GM21515 (cell line): Measurements from ENCODE around the gene NME7.

Source experiments
- ATAC-seq: cut with Tn5 transposase; IDR thresholded peaks from one replicate; pipeline ENCODE4 v1.9.1; 2021; ENCODE audit not compliant: unreplicated experiment

The NME7 gene

GRCh38 chr1:169108863-169109560, 258.6 kb downstream of the NME7 start:
- no peak for ATAC-seq

DNA sequence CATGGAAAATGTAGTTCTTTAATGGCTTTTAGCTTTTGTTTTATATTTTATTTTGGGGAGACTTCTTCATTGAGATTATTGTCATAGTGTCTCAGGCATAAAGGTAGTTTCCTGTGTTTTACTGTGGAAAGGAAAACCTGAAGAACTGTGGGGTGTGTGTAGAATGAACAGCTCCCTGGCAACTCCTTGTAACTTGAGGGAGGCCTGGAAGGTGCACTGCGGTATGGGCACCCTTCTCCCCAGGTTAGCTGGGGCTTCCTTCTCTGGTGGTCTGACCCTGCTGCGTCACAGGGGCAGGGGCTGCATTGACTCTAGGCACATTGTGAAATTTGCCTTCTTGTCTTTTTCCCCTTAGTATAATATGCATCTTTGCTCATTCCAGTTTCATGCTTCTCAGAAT, 259.4 kb downstream of the NME7 start:
- ATAC-seq, result no peak

- no peak for ATAC-seq
These were observed 259.9 kb downstream of the NME7 start for GRCh38 chr1:169107603-169108208.

GRCh38 chr1:169106921-169107602, 260.5 kb downstream of the NME7 start:
- ATAC-seq, result peak; percentile 7

DNA sequence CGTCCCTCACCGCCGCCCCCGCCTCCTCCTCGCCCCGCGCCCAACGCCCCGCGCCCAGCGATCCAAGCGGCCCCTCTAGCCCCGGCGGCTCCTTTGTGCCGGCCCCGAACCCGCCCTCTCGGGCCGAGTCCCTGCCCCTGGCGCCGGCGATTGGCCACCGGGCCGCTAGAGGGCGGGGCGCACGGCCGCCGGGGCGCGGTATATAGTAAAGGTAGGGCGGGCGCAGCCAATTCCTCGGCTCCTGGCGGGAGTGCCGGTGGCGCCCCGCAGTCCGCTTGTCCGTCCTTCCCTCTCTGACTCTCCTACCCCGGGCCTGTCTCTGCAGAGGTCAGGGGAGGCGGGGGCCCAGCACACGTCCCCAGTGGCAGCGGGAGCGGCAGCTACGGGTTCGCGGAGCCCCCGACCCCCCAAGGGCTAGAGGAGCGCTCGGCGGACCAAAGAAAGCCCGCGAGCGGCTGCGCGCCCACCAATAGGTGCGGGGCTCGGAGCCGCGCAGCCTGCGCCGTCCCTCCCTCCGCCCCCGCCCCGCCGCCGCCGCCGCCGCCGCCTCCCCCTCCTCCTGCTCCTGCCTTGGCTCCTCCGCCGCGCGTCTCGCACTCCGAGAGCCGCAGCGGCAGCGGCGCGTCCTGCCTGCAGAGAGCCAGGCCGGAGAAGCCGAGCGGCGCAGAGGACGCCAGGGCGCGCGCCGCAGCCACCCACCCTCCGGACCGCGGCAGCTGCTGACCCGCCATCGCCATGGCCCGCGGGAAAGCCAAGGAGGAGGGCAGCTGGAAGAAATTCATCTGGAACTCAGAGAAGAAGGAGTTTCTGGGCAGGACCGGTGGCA, 261.3 kb downstream of the NME7 start, which contains the start of gene ATP1B1:
ATP1B1 (plus strand) TSS at position 596 of the 826 bp plus-strand sequence; CDS start at position 736, 140 bp downstream.
- ATAC-seq, result peak; percentile 92

DNA sequence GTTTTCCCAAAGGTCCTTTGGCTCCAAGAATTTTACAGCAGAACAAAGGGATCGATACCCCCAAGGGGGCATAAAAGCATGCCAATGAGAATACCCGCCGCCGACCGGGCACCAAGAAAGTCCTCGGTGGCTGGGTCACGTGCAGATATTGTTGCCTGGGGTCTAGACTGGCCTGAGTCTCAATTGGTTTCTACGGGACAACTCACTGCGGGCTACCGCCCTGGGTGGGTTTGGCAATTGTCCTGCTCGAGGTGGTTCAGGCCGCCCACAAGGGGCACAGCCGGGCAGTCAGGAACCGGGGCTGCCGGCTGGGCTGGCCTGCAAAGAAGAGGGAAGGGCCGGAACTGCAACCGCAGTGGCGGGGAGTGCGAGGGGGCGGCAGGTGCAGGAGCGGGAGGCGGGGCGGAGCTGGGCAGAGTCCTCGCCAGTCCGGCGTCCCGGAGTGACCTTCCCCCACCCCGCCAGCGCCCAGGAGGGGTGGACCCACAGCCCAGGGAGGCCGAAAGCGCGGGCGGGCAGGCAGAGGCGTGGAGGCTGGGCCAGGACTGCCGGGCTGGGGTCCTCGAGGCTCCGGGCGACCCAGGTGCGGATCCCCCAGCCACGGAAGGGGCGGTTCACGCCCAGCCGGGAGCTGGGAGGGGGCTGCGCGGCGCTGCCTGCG, 262.0 kb downstream of the NME7 start:
- ATAC-seq, result peak; percentile 10

DNA sequence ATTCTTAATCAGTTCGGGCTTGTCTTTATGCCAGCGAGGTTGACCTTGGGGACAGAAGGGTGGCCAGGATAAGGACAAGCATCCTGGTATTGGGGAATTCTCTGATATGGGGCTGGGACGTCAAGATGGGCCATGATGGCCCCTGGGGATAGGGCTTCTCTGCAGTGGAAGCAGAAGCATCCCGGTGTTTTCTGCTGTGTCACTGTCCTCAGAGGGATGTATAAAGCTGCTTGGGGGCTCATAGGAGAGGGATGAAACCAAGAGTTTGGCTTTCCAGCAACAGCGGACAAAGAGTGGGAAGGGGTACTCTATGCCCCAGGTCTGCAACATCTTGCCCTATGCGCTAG, 262.5 kb downstream of the NME7 start:
- ATAC-seq, result no peak

DNA sequence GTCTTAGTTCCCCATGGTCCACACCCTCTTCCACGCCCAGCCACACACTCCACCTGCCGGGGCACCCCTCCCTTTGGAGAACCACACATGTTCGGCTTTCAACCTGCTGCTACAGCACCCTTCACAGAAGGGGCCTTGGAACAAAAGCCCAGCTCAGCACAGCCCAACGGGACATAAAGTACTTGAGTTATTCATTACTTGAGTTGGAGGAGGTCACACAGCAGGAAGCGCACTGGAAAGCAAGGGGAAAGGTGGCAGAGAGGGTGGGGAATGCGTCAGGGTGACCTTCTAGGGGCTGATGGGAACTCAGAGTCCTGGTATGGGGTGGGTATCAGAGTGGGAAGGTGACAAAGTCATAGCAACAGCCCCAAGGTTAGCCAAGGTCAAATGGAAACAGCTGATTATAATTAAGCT, 264.1 kb downstream of the NME7 start:
- ATAC-seq, result no peak

GRCh38 chr1:169103002-169103401, 264.6 kb downstream of the NME7 start:
- ATAC-seq, result no peak

DNA sequence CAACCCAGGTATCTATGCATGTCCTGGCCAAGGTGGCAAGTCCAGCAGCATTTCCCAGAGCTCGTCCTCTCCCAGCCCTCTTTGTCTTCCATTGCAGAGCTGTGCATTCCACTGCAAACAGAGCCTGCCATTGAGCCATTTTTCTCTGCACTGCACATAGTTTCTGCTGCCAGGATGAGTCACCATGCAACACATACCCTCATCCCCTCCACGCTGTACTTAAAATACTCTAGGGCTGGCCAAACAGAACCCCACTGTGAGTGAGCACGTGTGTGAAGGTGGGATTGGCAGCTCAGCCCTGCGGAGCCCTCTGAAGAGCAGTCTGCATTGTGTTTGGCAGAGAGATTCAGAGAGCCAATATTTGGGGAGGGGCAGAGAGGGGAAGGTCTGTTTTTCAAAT, 265.0 kb downstream of the NME7 start:
- ATAC-seq, result no peak

GRCh38 chr1:169100651-169101088, 266.9 kb downstream of the NME7 start:
- no peak for ATAC-seq

- ATAC-seq, result no peak
These were observed 267.4 kb downstream of the NME7 start for GRCh38 chr1:169100208-169100607.

- ATAC-seq, result no peak
These were observed 268.0 kb downstream of the NME7 start for GRCh38 chr1:169099561-169099960.

DNA sequence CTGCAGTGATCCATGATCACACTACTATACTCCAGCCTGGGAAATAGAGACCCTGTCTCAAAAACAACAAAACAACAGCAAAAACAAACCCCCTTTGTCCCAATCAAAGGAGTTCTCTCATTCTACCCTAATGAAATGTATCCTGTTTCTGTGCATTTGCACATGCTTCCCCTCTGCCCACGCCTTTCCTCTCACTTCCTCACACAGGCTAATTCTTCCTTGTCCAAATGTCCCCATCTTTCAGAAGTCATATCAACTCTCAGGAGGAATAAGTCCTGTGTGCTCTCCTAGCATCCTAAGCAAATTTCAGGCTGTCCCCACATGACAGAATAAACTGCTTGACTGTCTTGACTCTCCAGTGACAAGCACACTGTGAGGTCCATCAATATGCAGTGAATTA, 269.2 kb downstream of the NME7 start:
- no peak for ATAC-seq

DNA sequence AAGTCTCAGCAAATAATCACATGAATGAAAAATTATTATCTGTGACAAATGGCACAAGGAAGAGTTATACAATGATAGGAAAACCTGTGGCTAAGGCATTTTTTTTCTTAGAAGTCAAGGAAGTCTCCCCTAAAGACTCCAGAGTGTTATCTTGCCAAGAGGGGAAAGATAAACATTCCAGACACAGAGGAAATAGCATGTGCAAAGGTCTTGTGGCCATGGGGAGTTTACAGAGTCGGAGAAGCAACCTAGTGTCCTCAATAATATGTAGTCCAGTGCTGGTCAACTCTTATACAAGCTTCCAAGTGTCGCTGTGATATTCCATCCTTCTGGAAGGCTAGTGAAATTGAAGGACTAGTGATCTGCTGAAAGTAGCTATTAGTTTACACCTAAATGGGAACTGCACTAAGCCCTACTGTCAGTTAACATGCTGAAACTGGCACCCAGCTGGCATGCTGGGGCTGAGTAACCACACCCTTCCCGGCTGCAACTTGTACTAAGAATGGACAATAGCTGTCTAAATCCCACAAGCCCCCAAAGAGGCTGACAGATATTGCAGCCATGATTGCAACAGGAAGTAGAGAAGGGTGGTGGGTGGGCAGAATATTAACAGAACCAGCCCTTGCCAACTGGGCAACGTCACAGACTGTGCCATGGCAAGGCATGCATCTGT, 272.6 kb downstream of the NME7 start:
- ATAC-seq, result no peak

- no peak for ATAC-seq
These were observed 275.2 kb downstream of the NME7 start for GRCh38 chr1:169092399-169092798.

- ATAC-seq, result peak; percentile 88
These were observed 276.1 kb downstream of the NME7 start for GRCh38 chr1:169091480-169091941.

DNA sequence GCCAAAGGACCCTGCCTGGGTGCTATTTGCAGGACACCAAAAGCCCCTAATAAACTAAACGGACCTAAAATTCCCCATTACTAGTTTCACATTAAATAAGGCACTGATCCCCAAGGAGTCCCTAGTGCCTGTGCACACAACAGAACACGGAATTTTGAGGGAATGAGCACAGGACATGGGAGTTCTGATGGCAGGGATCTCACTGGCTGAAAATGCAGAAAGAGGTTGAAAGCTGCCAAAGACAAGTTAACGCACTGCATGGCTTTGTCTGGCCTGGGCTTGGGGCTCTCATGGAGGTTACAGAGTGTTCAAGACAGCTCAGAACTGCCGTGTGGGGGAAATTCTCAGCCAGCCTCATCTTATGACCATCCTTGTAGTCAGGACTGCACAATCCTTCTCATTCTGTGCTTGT, 276.7 kb downstream of the NME7 start:
- peak; percentile 48 for ATAC-seq

GRCh38 chr1:169090308-169090899, 277.2 kb downstream of the NME7 start:
- ATAC-seq, result peak; percentile 13

- no peak for ATAC-seq
These were observed 277.8 kb downstream of the NME7 start for GRCh38 chr1:169089776-169090175.
